ENCODE measurements around the gene DEFB124.
"Not testable (repeated sequence)": the region's sequence is repeated elsewhere in the genome, so short reads cannot be mapped to it uniquely, and the experiment has no call there.

DEFB124 gene

DNA sequence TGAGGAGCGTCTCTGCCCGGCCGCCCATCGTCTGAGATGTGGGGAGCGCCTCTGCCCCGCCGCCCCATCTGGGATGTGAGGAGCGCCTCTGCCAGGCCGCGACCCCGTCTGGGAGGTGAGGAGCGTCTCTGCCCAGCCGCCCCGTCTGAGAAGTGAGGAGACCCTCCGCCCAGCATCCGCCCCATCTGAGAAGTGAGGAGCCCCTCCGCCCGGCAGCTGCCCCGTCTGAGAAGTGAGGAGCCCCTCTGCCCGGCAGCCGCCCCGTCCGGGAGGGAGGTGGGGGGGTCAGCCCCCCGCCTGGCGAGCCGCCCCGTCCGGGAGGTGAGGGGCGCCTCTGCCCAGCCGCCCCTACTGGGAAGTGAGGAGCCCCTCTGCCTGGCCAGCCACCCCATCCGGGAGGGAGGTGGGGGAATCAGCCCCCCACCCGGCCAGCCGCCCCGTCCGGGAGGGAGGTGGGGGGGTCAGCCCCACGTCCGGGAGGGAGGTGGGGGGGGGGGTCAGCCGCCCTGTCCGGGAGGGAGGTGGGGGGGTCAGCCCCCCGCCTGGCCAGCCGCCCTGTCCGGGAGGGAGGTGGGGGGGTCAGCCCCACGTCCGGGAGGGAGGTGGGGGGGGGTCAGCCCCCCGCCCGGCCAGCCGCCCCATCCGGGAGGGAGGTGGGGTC, 47.9 kb downstream of the DEFB124 start:
- DNase-seq (ENCODE audit: low read depth in 2 of 2, low spot score in 1 of 2) = not testable (repeated sequence)

DNA sequence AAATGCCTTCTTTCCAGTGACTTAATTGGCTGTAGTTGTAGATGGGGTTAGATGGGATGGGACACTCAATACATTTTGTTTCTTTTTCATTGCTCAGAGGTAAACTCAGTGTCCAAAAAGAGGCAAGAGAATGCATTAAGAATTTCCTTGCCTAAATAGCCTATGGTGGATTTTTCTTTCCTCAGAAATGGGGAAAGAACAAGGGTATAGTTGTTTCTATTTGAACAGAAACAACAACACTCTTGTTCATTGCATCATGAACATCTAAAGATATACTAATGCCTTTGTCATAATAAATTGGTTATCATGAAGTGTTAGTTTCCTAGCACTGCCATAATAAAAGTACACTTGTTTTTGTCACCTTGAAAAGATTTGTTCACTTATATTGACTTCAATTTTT, 49.1 kb downstream of the DEFB124 start:
- no peak for DNase-seq (ENCODE audit: low read depth in 2 of 2, low spot score in 1 of 2)

DNA sequence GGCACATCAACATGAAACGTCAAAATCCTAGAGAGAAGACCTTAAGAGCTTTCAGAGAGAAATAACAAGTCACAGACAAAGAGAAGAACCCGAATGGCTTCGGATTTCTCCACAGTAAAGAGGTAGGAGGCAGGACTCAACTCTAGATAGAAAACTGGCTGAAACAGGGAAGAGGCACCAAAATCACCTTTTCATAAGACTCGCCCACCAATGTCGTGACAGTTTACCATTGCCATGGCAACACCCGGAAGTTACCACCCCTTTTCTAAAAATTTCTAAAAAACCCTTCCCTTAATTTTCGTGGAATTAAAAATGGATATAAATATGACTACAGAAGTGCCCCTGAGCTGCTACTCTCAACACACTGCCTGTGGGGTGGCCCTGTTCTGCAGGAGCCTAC, 56.6 kb downstream of the DEFB124 start:
- no peak for DNase-seq (ENCODE audit: low read depth in 2 of 2, low spot score in 1 of 2)

DNA sequence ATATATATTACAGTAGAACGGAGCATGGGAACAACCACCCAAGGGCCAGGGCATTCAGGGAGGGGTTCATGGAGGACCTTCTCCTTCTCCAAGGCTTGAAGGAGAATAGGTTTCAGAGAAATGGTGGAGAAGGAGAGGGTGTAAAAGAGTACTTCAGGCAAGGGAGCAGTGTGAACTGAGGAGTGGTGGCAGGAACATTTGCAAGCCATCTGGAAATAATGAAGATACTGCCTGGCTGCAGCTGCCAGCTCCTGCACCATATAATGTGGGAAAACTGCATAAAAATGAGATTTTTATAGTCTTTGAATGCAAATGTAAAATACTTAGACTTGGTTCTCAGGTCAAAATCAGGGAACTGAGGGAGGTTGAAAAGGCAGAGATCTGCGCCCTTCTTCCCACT, 59.3 kb downstream of the DEFB124 start:
- DNase-seq (ENCODE audit: low read depth in 2 of 2, low spot score in 1 of 2) = no peak

All from stimulated activated CD8-positive, alpha-beta memory T cell treated with anti-CD3 and anti-CD28 coated beads, Interleukin-4, amount 100 ng/mL, for 1 hour (primary cell).